Stimulated activated CD4-positive, alpha-beta T cell treated with anti-CD3 and anti-CD28 coated beads, Interleukin-15, amount 100 ng/mL, for 24 hours (primary cell): ENCODE results near the gene TGFB1I1.
"Not testable (repeated sequence)": the region's sequence is repeated elsewhere in the genome, so short reads cannot be mapped to it uniquely, and the experiment has no call there.

Experiments
- DNase-seq: peaks from one replicate; pipeline ENCODE4 v3.0.0-alpha.2; 2020

TGFB1I1 gene

GRCh38 chr16:31472709-31473203 lies 804 bp downstream of the TGFB1I1 start:
- DNase-seq, result peak; percentile 50

GRCh38 chr16:31473264-31473984 lies 1.5 kb downstream of the TGFB1I1 start:
- DNase-seq, result no peak

- no peak for DNase-seq
Observed at GRCh38 chr16:31474173-31474714, 2.3 kb downstream of the TGFB1I1 start.

DNA sequence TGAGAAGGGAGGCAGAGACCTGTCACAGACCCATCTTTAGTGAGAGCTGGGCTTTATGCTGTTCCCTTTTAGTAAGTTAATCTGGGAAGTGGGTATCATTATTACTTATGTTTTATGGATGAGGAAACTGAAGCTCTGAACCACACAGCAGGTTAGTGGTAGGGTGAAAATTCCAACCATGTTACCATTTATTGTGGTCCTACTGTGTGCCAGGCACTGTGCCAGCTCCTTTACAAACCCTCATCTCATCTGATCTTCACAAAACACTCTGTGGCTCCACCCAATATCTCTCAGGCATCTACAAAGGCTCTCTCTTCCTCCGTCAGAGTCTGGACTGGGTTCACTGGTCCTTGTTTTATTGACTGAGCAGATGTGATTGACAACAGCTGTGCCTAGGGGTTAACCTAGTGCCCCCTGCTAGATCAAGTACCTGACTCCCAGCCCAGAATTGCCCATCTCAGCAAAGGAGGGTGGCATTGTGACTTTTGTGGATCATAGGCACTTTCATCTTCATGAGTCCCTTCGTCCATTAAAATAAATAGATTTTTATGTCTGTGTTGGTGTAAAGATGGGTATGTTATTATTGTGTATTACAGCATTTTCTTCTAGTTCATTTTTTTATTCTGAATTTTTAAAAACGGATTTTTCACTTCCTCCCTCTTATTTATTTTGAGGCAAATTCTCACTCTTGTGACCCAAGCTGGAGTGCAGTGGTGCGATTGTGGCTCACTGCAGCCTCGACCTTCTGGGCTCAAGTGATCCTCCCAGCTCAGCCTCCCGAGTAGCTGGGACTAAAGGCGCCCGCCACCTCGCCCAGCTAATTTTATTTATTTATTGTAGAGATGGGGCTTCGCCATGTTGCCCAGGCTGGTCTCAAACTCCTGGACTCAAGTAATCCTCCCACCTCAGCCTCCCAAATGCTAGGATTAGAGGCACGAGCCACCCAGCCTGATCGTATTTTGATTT lies 3.1 kb downstream of the TGFB1I1 start:
- DNase-seq, result no peak

GRCh38 chr16:31475946-31476302 lies 4.0 kb downstream of the TGFB1I1 start:
- DNase-seq, result no peak

- DNase-seq, result peak; percentile 94
Observed at GRCh38 chr16:31476303-31477219, 4.6 kb downstream of the TGFB1I1 start.

- DNase-seq, result peak; percentile 63
Observed at GRCh38 chr16:31477220-31478216, 5.6 kb downstream of the TGFB1I1 start.

GRCh38 chr16:31478956-31479355 lies 7.0 kb downstream of the TGFB1I1 start:
- no peak for DNase-seq

DNA sequence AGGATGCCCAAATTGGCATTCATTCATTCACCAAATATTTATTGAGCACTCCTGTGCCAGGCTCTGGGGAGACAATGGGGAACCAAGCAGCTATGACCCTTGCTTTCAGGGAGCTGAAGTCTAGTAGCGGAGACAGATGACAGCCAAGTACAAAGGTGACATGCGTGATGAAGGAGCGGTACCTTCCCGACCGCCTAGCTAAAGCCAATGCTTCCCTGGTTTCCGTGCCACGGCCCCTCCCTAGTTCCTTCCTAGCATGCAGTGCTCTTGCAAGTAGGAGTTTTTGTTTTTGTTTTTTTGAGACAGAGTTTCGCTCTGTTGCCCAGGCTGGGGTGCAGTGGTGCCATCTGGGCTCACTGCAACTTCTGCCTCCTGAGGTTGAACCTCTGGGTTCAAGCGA lies 7.8 kb downstream of the TGFB1I1 start:
- DNase-seq, result no peak

DNA sequence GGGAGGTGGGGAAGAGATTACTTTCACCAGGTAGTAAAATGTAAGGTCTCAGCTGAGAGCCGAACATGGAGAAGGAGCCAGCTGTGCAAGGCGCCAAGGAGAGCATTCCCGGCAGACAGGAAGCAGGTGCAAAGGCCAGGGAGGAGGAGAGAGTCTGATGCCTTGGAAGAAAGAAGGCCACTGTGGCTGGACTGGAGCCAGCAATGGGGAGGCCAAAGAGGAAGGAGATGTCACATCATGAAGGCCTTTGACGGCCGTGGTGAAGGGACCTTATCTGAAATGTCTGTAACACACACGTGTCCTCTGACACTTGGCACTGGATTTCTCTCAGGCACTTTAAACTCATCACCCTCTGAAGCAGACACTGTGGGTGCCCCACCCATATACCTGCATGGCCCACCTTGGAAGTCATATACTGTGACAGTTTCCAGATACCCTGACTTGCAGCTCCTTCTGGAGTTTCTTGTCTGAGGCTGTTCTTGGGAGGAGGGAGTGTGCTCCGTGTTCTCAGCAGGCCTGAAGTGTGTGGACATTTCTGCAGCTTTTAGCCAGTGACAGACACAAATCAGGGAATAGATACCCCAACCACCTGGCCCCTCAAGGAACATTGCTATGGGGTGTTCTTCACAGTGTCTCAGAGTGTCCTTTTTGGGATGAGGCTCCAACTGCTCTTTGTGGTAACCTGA lies 9.0 kb downstream of the TGFB1I1 start:
- no peak for DNase-seq

- DNase-seq, result no peak
Observed at GRCh38 chr16:31483081-31483480, 11.1 kb downstream of the TGFB1I1 start, which contains the start of gene SLC5A2. Gene SLC5A2 (plus strand): TSS chr16:31483123. CDS start chr16:31483137, 14 bp downstream.

DNA sequence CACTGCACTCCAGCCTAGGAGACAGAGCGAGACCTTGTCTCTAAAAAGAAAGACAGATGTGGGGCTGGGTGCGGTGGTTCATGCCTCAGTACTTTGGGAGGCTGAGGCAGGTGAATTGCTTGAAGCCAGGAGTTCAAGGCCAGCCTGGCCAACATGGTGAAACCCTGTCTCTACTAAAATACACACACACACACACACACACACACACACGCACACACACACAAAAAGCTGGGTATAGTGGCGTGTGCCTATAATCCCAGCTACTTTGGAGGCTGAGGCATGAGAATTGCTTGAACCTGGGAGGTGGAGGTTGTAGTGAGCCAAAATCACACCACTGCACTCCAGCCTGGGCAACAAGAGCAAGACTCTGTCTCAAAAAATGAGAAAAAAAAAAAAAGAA lies 12.1 kb downstream of the TGFB1I1 start:
- not testable (repeated sequence) for DNase-seq

GRCh38 chr16:31484491-31485171 lies 12.7 kb downstream of the TGFB1I1 start:
- no peak for DNase-seq

GRCh38 chr16:31485571-31485970 lies 13.6 kb downstream of the TGFB1I1 start:
- DNase-seq, result no peak

GRCh38 chr16:31486045-31486444 lies 14.1 kb downstream of the TGFB1I1 start:
- no peak for DNase-seq

DNA sequence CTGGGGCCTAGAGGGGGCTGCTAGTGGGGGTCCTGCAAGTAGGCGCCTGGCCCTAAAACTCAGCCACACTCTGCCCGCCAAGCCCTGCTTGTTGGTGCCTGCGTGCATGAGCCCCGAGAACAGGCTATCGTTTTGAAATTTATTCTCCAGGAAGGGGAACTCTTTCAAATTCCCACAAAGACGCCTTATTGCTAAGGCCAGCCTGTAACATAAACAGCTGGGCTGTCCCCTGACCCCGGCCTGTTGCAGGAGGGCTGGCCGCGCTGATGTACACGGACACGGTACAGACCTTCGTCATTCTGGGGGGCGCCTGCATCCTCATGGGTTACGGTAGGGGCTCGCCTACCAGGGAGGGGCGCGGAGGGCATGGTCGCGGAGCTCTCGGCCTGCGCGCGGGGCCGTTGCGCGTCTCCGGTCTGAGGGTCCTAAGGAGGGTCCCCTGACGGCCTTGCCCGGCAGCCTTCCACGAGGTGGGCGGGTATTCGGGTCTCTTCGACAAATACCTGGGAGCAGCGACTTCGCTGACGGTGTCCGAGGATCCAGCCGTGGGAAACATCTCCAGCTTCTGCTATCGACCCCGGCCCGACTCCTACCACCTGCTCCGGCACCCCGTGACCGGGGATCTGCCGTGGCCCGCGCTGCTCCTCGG lies 15.2 kb downstream of the TGFB1I1 start:
- DNase-seq, result no peak

DNA sequence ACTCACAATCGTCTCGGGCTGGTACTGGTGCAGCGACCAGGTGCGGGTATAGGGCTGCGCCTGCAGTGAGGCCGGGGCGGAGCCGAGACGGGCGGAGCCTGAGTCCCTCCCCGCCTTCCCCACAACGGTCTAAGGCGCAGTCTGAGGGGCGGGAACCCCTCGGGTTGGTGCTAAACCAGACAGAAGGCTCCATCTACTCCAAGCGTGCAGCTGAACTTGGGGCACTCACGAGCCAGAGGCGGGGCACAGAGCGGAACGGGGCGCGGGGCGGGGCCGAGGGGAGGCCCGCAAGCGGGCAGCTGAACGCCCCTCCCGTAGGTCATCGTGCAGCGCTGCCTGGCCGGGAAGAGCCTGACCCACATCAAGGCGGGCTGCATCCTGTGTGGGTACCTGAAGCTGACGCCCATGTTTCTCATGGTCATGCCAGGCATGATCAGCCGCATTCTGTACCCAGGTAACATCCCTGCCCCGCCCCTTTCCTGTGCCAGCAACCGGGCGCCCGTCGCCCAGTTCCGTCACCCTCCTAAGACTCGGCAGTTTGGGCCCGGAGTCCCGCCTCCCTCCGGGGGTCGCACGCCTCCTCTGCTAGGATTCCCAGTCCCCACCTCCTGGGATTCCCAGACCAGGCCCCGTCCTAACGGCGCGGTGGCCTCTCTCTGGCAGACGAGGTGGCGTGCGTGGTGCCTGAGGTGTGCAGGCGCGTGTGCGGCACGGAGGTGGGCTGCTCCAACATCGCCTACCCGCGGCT lies 15.9 kb downstream of the TGFB1I1 start:
- peak; percentile 73 for DNase-seq
